H9 (cell line): ENCODE measurements around the gene ZNF423. TPM values are rescaled to one million over a fixed set of nuclear protein-coding genes. Genes with fewer than 3 reads are reported as not detected.
A peak's percentile ranks its signal among the peaks of the same experiment; 100 is the strongest.

Experiments used
- DNase-seq: peaks from one replicate; pipeline ENCODE4 v3.0.0-alpha.2; 2017
- H2AFZ ChIP-seq: one replicate; pipeline ENCODE4 v1.6.1; 2013; ENCODE audit warnings: mild to moderate bottlenecking, low read length, control low read depth, moderate library complexity
- H2AK5ac ChIP-seq: 2 replicates; pipeline ENCODE4 v1.6.1; 2013; ENCODE audit warnings: low read length, control low read depth, mixed read lengths; ENCODE audit not compliant: insufficient read length
- H2BK120ac ChIP-seq: one replicate; pipeline ENCODE4 v1.6.1; 2013; ENCODE audit warnings: low read depth, mild to moderate bottlenecking, low read length, control low read depth, inconsistent platforms; ENCODE audit not compliant: poor library complexity, severe bottlenecking
- H2BK12ac ChIP-seq: 2 replicates; pipeline ENCODE4 v1.6.1; 2013; ENCODE audit warnings: low read length, control low read depth, mixed read lengths, low read depth; ENCODE audit not compliant: insufficient read length
- H2BK15ac ChIP-seq: 2 replicates; pipeline ENCODE4 v1.6.1; 2013; ENCODE audit warnings: low read depth, low read length, control low read depth
- H2BK20ac ChIP-seq: one replicate; pipeline ENCODE4 v1.6.1; 2013; ENCODE audit warnings: low read depth, mild to moderate bottlenecking, low read length, control low read depth, inconsistent platforms; ENCODE audit not compliant: poor library complexity, severe bottlenecking
- H2BK5ac ChIP-seq: 2 replicates; pipeline ENCODE4 v1.6.1; 2013; ENCODE audit warnings: low read length, control low read depth, mixed read lengths; ENCODE audit not compliant: insufficient read length
- H3K14ac ChIP-seq: 2 replicates; pipeline ENCODE4 v1.6.1; 2013; ENCODE audit warnings: low read length, control low read depth; ENCODE audit not compliant: insufficient read depth
- H3K18ac ChIP-seq: 2 replicates; pipeline ENCODE4 v1.6.1; 2013; ENCODE audit warnings: low read depth, mild to moderate bottlenecking, mixed read lengths, low read length, control low read depth; ENCODE audit not compliant: insufficient read length
- H3K23ac ChIP-seq: 2 replicates; pipeline ENCODE4 v1.6.1; 2013; ENCODE audit warnings: low read length, control low read depth, mixed read lengths, low read depth; ENCODE audit not compliant: insufficient read length
- H3K23me2 ChIP-seq: 2 replicates; pipeline ENCODE4 v1.6.1; 2013; ENCODE audit warnings: low read depth, mild to moderate bottlenecking, mixed read lengths, low read length, control low read depth; ENCODE audit not compliant: insufficient read length, poor library complexity, severe bottlenecking
- H3K27ac ChIP-seq: 2 replicates; pipeline ENCODE4 v1.5.1; 2013; ENCODE audit warnings: low read length, control low read depth, mixed read lengths, low read depth; ENCODE audit not compliant: insufficient read length
- H3K27me3 ChIP-seq: 2 replicates; pipeline ENCODE4 v1.6.1; 2013; ENCODE audit warnings: low read length, control low read depth, inconsistent platforms; ENCODE audit not compliant: insufficient read depth
- H3K4ac ChIP-seq: 2 replicates; pipeline ENCODE4 v1.6.1; 2013; ENCODE audit warnings: low read depth, mild to moderate bottlenecking, control low read depth, inconsistent platforms, low read length, moderate library complexity
- H3K4me1 ChIP-seq: 2 replicates; pipeline ENCODE4 v1.6.1; 2013; ENCODE audit warnings: low read length, control low read depth, inconsistent platforms; ENCODE audit not compliant: insufficient read depth
- H3K4me2 ChIP-seq: 2 replicates; pipeline ENCODE4 v1.6.1; 2013; ENCODE audit warnings: low read length, control low read depth, mixed read lengths; ENCODE audit not compliant: insufficient read length, insufficient read depth
- H3K56ac ChIP-seq: 2 replicates; pipeline ENCODE4 v1.6.1; 2013; ENCODE audit warnings: low read depth, mild to moderate bottlenecking, mixed read lengths, low read length, control low read depth; ENCODE audit not compliant: insufficient read length
- H3K79me1 ChIP-seq: 2 replicates; pipeline ENCODE4 v1.6.1; 2013; ENCODE audit warnings: low read depth, mild to moderate bottlenecking, moderate library complexity, low read length, control low read depth, inconsistent platforms; ENCODE audit not compliant: insufficient read depth, poor library complexity, severe bottlenecking
- H3K79me2 ChIP-seq: 2 replicates; pipeline ENCODE4 v1.6.1; 2013; ENCODE audit warnings: low read length, control low read depth, inconsistent platforms; ENCODE audit not compliant: insufficient read depth
- H3K9ac ChIP-seq: 2 replicates; pipeline ENCODE4 v1.6.1; 2013; ENCODE audit warnings: low read length, control low read depth, mixed read lengths; ENCODE audit not compliant: insufficient read length; ENCODE audit errors: extremely low read depth
- H3K9me3 ChIP-seq: one replicate; pipeline ENCODE4 v1.6.1; 2013; ENCODE audit warnings: low read depth, low read length, inconsistent platforms; ENCODE audit not compliant: control insufficient read depth
- H3T11ph ChIP-seq: one replicate; pipeline ENCODE4 v1.6.1; 2013; ENCODE audit warnings: mild to moderate bottlenecking, low read length, control low read depth, inconsistent platforms
- H4K20me1 ChIP-seq: one replicate; pipeline ENCODE4 v1.6.1; 2013; ENCODE audit not compliant: control insufficient read depth, insufficient read length, insufficient read depth
- H4K5ac ChIP-seq: 2 replicates; pipeline ENCODE4 v1.6.1; 2013; ENCODE audit warnings: low read depth, mild to moderate bottlenecking, mixed read lengths, low read length, control low read depth; ENCODE audit not compliant: insufficient read length
- H4K8ac ChIP-seq: replicated peaks from 2 replicates; pipeline ENCODE4 v1.6.1; 2013; ENCODE audit warnings: low read length, control low read depth, mixed read lengths, low read depth; ENCODE audit not compliant: insufficient read length
- H4K91ac ChIP-seq: 2 replicates; pipeline ENCODE4 v1.6.1; 2013; ENCODE audit warnings: low read depth, mild to moderate bottlenecking, moderate library complexity, mixed read lengths, low read length, control low read depth; ENCODE audit not compliant: insufficient read length
- H3K27ac Mint-ChIP-seq, 3 experiments: 2 replicates in 2 of 3; 3 replicates in 1 of 3; pipeline ENCODE4 v1.8.0; 2020 to 2021; ENCODE audit warnings: mixed read lengths in 3 of 3, mild to moderate bottlenecking in 1 of 3, moderate library complexity in 1 of 3
- H3K27me3 Mint-ChIP-seq: 2 replicates; pipeline ENCODE4 v1.8.0; 2021; ENCODE audit warnings: low read depth, mild to moderate bottlenecking, moderate library complexity, mixed read lengths
- H3K36me3 Mint-ChIP-seq, 3 experiments: 2 replicates in 2 of 3; 3 replicates in 1 of 3; pipeline ENCODE4 v1.8.0; 2020 to 2021; ENCODE audit warnings: low read depth in 3 of 3, mixed read lengths in 3 of 3; ENCODE audit not compliant: insufficient read depth in 1 of 3
- H3K4me1 Mint-ChIP-seq, 2 experiments: 2 replicates each; pipeline ENCODE4 v1.8.0; 2020; ENCODE audit warnings: mixed read lengths in 2 of 2
- H3K4me3 Mint-ChIP-seq, 2 experiments: 2 replicates in 1 of 2; 3 replicates in 1 of 2; pipeline ENCODE4 v1.8.0; 2020 to 2021; ENCODE audit warnings: mild to moderate bottlenecking in 2 of 2, mixed read lengths in 2 of 2, moderate library complexity in 1 of 2
- H3K9me3 Mint-ChIP-seq, 2 experiments: 2 replicates in 1 of 2; 3 replicates in 1 of 2; pipeline ENCODE4 v1.8.0; 2020; ENCODE audit warnings: mild to moderate bottlenecking in 2 of 2, mixed read lengths in 2 of 2, moderate library complexity in 1 of 2
- WGBS: extraction: QIAGEN DNeasy Blood & Tissue Kit; methylation state at CpG from one replicate; pipeline ENCODE4 v1.1.7; 2013; ENCODE audit warnings: missing lambda C conversion rate, low lambda C conversion rate, mixed read lengths; ENCODE audit not compliant: insufficient read length; ENCODE audit errors: extremely low coverage; 5-methylcytosine and 5-hydroxymethylcytosine counted together
- total RNA-seq: library from RNA; stranded (reverse); gene quantifications from 2 replicates; pipeline ENCODE4 v1.2.1, GENCODE V29; 2021
- TF ChIP-seq, protein P1 (sequence below): fragments of 200-600 bp; sonication (generic); conservative IDR thresholded peaks from 3 replicates; pipeline ENCODE4 v1.8.0; 2021; ENCODE audit warnings: antibody characterized with exemption, mild to moderate bottlenecking

ZNF423 gene
- total RNA-seq, 1 experiment from 2014 or later = 51.5 TPM

DNA sequence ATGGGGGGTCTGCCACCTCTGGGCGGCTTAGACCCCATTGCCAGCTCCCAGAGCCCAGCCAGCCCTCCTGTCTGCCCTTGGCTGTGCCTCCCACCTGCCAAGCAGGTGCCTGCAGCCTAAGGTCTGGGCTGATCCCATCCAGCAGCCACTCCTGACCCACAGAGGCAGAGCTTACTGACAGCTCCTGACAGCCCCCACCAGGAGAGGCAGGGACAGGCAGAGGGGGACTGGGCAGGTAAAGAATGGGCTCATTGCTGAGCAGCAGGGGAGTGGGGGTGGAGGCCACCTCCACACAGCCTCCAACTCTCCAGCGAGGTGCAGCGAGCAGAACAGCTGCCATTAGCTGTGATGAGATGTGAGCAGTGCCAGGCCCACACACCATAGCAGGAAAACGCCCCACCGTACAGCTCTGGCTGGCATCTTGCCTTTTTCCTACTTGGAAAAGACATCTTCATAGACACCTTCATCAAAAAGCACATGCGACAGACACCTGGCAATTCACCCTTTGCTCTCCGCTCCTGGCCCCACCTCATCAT lies 317.9 kb downstream of the ZNF423 start:
- Histone ChIP-seq H3K27me3 (no peaks in the 10 kb centered on the region), H2BK15ac (no peak overlapping the region), H3K23ac (no peak overlapping the region), H3K4me2 (no peak overlapping the region), H2BK5ac (no peak overlapping the region), H3K18ac (no peak overlapping the region), H4K20me1 (no peaks in the 10 kb centered on the region), H3K23me2 (no peaks in the 10 kb centered on the region), H3K56ac (no peak overlapping the region), H4K8ac (no peak overlapping the region), H3K79me1 (no peaks in the 10 kb centered on the region), H3K9me3 (no peaks in the 10 kb centered on the region), H2AFZ (no peak overlapping the region), H2BK120ac (no peak overlapping the region), H4K5ac (no peak overlapping the region), H3K4ac (no peak overlapping the region), H2BK12ac (no peak overlapping the region), H3K4me1 (no peaks in the 10 kb centered on the region), H2AK5ac (no peak overlapping the region), H2BK20ac (no peak overlapping the region), H3K9ac (no peak overlapping the region), H3K27ac (no peak overlapping the region), H3K79me2 (no peaks in the 10 kb centered on the region), H3K14ac (no peak overlapping the region), H3T11ph (no peak overlapping the region), H4K91ac (no peak overlapping the region)
- Mint-ChIP-seq H3K36me3 (no peaks in the 10 kb centered on the region; a peak in 1 of 7 replicates), H3K4me3 (no peak overlapping the region), H3K27ac (peak overlapping the region in 1 of 3 experiments; percentile 79; a peak in 1 of 7 replicates), H3K9me3 (no peaks in the 10 kb centered on the region), H3K27me3 (no peaks in the 10 kb centered on the region), H3K4me1 (peaks cover 28 to 38% of the 10 kb centered on the region in 2 experiments)
- DNase-seq = no peak
- TF ChIP-seq, protein P1, sequence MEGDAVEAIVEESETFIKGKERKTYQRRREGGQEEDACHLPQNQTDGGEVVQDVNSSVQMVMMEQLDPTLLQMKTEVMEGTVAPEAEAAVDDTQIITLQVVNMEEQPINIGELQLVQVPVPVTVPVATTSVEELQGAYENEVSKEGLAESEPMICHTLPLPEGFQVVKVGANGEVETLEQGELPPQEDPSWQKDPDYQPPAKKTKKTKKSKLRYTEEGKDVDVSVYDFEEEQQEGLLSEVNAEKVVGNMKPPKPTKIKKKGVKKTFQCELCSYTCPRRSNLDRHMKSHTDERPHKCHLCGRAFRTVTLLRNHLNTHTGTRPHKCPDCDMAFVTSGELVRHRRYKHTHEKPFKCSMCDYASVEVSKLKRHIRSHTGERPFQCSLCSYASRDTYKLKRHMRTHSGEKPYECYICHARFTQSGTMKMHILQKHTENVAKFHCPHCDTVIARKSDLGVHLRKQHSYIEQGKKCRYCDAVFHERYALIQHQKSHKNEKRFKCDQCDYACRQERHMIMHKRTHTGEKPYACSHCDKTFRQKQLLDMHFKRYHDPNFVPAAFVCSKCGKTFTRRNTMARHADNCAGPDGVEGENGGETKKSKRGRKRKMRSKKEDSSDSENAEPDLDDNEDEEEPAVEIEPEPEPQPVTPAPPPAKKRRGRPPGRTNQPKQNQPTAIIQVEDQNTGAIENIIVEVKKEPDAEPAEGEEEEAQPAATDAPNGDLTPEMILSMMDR = no peak
- WGBS = no CpG with 5 or more reads among the region's 7 CpGs
